NCI-H2196 (cell line): ENCODE data around the gene CUL4B.
A peak's percentile ranks its signal among the peaks of the same experiment; 100 is the strongest.
"Not testable (repeated sequence)": the region's sequence is repeated elsewhere in the genome, so short reads cannot be mapped to it uniquely, and the experiment has no call there.

ENCODE experiments used
- DNase-seq: peaks from one replicate; lab custom pipeline; 2025; ENCODE audit not compliant: unreplicated experiment; lab: John Stamatoyannopoulos, UW

CUL4B gene

DNA sequence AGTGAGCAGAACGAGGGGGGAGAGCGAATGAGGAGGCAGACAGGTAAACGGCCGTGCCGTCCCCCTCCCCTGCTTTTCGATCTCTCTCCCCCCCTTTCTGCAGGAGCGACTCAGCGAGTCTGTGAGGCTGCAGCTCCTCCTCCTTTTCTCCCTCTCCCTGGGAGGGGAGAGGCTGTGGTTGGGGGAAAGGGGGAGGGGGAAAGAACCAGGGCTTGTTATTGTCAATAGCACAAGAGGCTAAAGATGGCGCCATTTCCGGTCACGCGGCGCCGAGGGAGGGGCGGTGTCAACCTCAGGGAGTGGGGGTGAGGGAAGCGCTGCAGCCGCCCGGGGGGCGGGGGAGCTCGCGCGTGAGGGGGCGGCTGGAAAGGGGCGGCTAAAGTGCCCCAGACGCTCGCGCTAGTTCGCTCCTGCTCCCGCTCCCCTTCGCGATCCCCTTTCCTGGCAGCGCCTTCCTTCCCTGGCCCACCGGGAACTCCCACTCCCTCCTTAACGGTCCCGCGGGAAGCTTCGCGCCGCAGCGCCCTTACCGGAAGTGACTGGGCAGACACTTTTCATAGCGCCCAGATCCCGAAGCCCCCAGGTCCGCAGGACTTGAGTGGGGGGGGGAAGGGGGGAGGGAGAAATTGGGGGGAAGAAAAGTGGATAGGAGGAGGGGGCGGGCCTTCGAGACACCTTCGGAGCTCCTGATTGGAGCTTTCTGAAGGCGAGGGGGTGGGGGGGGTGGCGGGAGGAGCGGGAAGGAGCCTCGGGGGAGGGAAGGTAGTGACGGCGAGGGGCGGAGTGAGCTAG is at the start of gene CUL4B:
Gene CUL4B, minus strand, starts transcription at position 121 of the 792 bp plus-strand sequence. CDS start 324 bp downstream, outside the sequence.
- DNase-seq, result peak; percentile 87

- DNase-seq, result peak; percentile 12
Observed at GRCh38 chrX:120604361-120604782, 43.6 kb upstream of the CUL4B start.

GRCh38 chrX:120603707-120604360 is 43.1 kb upstream of the CUL4B start, which contains the start of gene MCTS1:
Gene MCTS1 (plus strand): TSS chrX:120604101. CDS start chrX:120604237, 136 bp downstream.
- peak; percentile 86 for DNase-seq

GRCh38 chrX:120585702-120586101 is 24.9 kb upstream of the CUL4B start:
- DNase-seq, result no peak

- DNase-seq, result no peak
Observed at GRCh38 chrX:120575379-120576114, 14.8 kb upstream of the CUL4B start.

GRCh38 chrX:120573806-120574205 is 13.0 kb upstream of the CUL4B start:
- not testable (repeated sequence) for DNase-seq

GRCh38 chrX:120570011-120570600 is 9.3 kb upstream of the CUL4B start:
- no peak for DNase-seq

GRCh38 chrX:120568609-120569008 is 7.8 kb upstream of the CUL4B start:
- no peak for DNase-seq

GRCh38 chrX:120568035-120568434 is 7.3 kb upstream of the CUL4B start:
- no peak for DNase-seq

GRCh38 chrX:120566817-120567216 is 6.1 kb upstream of the CUL4B start:
- DNase-seq, result no peak

- no peak for DNase-seq
Observed at GRCh38 chrX:120564925-120565324, 4.2 kb upstream of the CUL4B start.

DNA sequence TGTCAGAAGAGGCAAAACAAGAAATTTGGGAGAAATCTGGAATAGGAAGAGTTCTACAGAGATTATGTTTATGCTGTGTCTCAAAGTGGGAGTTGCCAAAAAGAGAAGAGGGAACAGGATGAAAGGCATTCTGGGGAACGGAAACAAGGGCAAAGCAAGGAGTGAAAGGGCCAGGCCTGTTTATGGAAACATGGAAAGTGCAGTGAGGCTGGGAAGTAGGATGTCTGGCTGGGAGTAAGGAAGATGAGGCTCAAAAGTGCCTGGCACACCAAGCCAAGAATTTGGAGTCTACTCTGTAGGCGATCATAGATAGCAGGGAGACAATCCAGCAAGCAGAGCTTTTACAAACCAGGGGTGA is 1.8 kb upstream of the CUL4B start:
- no peak for DNase-seq

DNA sequence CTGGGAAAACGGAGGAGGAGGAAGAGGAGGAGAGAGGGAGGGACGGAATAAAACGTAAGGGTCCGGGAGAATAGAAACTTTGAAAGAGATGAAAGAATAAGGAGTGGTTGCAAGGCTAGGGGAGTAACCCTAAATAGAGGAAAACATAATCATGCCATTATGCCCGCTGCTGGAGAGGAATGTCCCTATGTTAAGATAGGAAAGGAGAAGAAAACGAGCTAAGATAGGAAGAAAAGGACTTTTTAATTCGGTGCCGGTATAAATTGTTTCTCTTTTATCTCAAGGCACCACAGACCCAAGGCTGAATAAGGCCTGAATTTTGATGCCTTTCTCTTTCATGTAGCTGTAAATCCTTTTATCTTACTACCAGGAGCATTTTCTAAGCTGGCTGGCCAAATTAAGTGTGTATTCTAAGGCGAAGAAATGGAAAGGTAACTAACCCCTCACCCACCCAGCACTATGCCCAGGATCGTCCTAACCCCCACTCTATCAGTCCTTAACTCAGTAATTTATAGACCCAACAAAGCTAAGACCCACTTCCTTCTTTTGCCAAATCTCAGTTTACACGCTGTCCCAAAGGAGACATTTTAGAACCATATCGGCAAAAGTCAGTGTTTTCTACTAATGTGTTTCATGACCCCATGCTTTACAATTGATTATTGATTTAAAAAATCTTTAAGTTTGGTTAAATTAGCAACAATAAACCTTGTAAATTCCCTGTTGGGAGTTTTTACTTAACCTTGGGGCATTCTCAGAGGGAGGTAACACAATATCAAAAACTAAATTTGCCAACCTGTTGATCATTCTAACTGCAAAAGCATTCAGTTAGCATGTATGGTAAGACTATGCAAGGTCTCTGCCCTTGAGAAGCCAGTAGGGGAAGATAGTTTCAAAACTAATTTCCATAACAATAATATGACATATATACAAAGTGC is 1.1 kb upstream of the CUL4B start:
- DNase-seq, result no peak

DNA sequence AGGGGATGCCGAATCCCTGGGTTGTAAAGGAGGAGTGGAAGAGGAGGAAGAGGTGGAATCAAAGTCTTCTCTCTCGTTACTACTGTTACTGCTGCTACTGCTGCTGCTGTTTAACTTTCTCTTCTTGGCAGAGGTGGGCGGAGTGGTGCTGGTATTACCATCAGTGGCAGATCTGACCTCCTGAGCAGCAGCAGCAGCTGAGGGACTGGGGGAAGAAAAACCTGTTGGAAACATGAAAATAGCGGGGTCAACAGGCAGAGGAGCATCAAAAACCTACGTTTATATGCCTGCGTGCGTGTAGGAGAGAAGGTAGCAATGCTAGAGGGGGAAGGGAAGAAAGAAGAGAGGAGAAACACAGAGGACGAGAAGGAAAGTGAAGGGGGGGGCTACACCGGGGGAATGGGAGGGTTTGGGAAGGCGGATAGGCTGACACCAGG is 339 bp downstream of the CUL4B start:
- DNase-seq, result peak; percentile 3

DNA sequence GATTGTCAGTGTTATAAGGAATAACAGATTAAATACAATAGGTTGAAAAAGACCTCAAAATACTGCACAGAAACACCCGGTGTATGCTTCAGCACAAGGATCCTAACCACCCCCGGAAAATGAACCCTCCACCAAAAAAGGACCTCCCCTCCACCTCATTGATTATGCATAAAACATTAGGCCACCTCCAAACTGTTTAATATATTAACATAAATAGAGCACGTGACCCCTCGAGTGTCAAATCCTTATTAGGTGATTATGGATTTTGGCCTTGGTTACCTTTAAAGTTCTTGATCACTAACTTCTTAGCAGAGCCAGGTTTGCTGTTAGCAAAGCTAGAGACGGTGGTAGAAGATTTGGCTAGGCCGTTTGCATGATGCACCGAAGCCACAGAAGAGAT is 958 bp downstream of the CUL4B start:
- no peak for DNase-seq

DNA sequence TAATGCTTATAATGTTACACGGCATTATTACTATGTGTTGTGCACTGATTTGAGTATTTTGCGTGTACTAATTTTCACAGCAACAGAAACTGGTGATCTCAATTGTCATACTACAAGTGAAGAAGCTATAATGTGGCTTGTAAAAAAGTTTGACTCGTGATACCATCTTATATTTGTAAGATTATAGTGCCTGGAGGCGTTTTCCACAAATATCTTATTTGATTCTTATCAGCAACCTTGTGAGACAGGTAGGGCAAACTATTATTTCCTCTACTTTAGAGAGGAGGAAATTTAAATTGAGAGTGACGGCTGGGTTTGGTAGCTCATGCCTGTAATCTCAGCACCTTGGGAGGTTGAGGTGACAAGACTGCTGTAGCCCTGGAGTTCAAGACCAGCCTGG is 4.5 kb downstream of the CUL4B start:
- no peak for DNase-seq

GRCh38 chrX:120549483-120550452 is 11.0 kb downstream of the CUL4B start:
- no peak for DNase-seq

DNA sequence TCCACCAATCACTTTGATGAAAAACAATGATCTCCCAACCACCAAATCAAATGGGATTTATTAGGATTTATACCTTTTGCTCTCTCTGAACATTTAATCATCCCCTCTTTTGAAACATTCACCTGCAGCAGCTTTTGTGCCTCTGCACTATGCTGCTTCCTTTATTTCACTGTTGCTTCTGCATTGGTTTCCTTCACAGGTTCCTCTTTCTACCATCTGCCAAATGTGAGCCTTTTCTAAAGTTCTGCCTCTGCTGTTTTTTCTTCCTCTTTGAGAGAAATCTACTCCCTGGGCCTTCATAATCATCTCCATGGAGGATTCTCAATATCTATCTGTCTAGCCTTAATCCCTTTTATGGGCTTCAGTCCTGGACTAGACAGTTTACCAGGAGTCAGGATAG is 24.7 kb downstream of the CUL4B start:
- no peak for DNase-seq
